ENCODE results near the gene CDH23.

The CDH23 gene

DNA sequence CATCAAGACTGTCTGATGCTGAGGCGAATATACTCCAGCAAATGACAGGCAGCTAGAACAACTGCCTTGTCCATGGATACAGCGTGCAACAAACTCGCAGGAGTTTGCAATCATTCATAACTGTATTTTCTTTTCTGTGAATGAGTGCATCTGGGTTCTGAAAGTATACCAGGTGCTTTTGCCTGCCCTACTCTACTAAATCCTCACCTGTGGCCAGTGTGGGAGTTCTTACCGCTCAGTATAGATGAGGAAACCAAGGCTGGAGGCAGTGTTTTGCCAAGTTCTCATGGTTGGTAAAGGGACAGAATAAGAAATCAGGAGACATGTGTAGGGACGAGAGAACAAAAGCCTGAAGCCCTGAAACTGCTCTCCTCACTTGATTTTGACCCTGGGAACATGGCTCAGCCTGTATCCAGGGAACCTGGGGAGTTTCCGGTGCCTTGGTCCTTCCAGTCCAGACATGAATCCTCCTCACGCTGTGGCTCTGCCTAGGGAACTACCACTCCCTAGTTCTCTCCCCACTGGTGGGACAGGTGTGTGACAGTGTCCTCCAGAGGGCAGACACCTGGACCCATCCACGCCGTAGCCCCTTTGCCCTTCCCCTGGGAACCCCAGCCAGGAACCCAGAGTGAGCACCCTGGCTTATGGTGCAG, 142.0 kb downstream of the CDH23 start:
- Mint-ChIP-seq H3K4me3 (no peak overlapping the region), H3K27ac (no peak overlapping the region), H3K36me3 (ENCODE audit: low read depth) (no peaks in the 10 kb centered on the region), H3K27me3 (ENCODE audit: low read depth, poor library complexity) (peaks cover 14% of the 10 kb centered on the region), H3K9me3 (no peaks in the 10 kb centered on the region), H3K4me1 (peaks cover 17% of the 10 kb centered on the region)
- no peak for DNase-seq
- TF ChIP-seq, protein P1, sequence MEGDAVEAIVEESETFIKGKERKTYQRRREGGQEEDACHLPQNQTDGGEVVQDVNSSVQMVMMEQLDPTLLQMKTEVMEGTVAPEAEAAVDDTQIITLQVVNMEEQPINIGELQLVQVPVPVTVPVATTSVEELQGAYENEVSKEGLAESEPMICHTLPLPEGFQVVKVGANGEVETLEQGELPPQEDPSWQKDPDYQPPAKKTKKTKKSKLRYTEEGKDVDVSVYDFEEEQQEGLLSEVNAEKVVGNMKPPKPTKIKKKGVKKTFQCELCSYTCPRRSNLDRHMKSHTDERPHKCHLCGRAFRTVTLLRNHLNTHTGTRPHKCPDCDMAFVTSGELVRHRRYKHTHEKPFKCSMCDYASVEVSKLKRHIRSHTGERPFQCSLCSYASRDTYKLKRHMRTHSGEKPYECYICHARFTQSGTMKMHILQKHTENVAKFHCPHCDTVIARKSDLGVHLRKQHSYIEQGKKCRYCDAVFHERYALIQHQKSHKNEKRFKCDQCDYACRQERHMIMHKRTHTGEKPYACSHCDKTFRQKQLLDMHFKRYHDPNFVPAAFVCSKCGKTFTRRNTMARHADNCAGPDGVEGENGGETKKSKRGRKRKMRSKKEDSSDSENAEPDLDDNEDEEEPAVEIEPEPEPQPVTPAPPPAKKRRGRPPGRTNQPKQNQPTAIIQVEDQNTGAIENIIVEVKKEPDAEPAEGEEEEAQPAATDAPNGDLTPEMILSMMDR (IDR thresholded peaks at IDR 0.05) = no peak

DNA sequence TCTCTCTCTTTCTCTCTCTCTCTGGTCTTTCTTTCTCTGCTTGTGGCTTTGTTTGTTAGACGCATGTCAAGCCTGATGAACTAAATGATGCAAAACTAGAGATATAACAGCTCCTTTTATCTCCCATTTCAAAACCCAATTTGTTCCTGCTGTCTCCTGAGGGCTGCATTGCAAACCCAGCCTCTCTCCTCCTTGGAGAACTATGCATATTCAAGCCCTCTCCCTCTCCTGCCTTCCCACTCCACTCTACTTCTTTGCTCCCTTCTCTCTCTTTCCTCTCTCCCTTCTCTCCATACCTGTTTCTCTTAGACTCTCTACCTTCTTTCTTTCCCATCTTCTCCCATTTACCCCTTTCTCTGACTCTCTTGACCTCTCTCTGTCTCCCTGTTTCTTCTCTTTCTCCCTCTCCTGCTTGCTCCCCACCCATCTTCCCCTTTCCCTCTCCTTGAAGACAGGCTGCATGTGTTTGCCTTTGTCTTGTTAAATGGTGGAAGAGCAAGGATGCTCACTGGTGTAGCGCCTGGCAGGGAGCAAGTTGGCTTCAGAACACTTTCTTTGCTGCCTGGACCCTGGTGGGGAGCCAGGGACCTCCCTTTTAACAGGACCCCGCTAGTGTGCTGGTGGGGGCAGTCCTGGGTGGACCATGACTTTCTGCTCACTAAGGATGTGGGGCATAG, 142.9 kb downstream of the CDH23 start:
- no peak for DNase-seq
- H3K4me3 Mint-ChIP-seq = no peak overlapping the region
- H3K27me3 Mint-ChIP-seq (ENCODE audit: low read depth, poor library complexity) = peaks cover 16% of the 10 kb centered on the region
- H3K4me1 Mint-ChIP-seq = peaks cover 8% of the 10 kb centered on the region
- no peaks in the 10 kb centered on the region for H3K36me3 Mint-ChIP-seq (ENCODE audit: low read depth)
- H3K27ac Mint-ChIP-seq = no peak overlapping the region
- TF ChIP-seq, protein P1 (IDR thresholded peaks at IDR 0.05) = no peak
- no peaks in the 10 kb centered on the region for H3K9me3 Mint-ChIP-seq

DNA sequence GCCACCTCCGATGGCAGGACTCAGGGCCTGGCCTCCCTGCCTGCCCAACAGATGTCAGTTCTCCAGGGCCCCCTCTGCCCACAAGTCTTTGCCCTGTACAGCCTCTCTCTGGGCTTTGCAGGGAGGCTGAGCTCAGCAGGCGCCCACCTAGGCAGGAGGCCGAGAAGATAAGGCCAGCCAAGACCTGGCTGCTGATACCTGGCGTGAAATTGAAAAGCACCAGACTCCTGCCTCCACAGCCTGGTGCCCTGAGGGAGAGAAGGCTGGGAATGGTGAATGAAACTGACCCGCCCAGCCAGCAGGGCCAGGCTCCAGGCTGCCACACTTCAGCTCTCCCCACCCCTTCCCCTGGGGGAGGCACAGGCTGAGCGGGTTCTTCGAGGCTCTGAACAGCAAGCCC, 145.8 kb downstream of the CDH23 start:
- peaks cover 18% of the 10 kb centered on the region for H3K27me3 Mint-ChIP-seq (ENCODE audit: low read depth, poor library complexity)
- no peaks in the 10 kb centered on the region for H3K9me3 Mint-ChIP-seq
- no peaks in the 10 kb centered on the region for H3K36me3 Mint-ChIP-seq (ENCODE audit: low read depth)

DNA sequence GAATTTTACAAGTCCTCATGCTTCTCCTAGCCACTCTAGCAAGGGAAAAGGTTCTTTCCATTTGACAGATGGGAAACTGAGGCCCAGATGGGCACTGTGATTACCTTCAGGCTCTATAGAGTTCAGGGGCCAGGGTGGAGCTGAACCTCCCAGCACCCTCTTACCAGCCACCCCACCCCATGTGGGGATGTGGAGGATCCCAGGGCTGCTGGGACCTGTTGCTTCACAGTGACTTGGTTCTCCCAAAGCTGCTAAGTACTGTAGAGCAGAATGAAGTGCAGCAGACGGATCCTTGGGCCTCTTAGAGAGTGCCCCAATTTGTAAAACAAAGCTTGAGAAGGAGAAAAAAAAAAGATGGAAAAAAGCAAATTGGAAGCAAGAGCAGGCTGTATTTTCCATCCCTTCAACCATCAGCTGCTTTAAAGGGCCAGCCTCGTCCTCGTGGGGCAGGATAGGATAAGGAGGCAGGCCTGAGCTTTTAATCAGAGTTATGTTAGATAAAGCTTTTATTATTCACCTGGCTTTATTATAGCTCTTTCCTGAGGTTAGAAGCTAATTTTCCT, 147.0 kb downstream of the CDH23 start:
- Mint-ChIP-seq H3K27me3 (ENCODE audit: low read depth, poor library complexity) (peaks cover 15% of the 10 kb centered on the region), H3K9me3 (no peaks in the 10 kb centered on the region), H3K36me3 (ENCODE audit: low read depth) (no peaks in the 10 kb centered on the region), H3K4me3 (no peak overlapping the region), H3K27ac (no peak overlapping the region), H3K4me1 (no peaks in the 10 kb centered on the region)
- DNase-seq = no peak
- TF ChIP-seq, protein P1 (IDR thresholded peaks at IDR 0.05) = no peak

More for the DNA sequence above, 145.8 kb downstream of the CDH23 start:
- no peak for DNase-seq
- Mint-ChIP-seq H3K27ac (no peak overlapping the region), H3K4me1 (no peaks in the 10 kb centered on the region), H3K4me3 (no peak overlapping the region)
- TF ChIP-seq, protein P1 (IDR thresholded peaks at IDR 0.05) = no peak

DNA sequence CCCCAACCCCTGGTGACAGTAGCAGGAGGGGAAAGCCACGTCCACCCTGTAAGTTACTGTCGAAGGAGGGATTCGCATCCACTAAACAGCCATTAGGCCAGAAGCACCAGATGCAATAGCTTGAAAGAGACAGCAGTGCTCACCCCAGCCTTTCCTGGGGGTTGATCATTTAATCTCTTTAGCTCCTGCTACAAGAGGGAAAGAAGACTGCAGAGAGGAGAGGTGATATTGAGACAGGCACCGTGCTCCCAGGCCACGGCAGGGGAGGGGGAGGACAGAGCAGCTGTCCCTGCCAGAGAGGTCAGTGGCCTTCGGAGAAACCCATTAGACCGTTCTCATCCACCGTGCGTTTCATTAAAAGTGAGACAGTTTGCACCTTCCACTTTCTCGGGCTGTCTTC, 148.3 kb downstream of the CDH23 start:
- Mint-ChIP-seq H3K36me3 (ENCODE audit: low read depth) (no peaks in the 10 kb centered on the region), H3K27ac (peak overlapping the region; percentile 68), H3K4me1 (peaks cover 2% of the 10 kb centered on the region), H3K9me3 (no peaks in the 10 kb centered on the region), H3K27me3 (ENCODE audit: low read depth, poor library complexity) (peaks cover 16% of the 10 kb centered on the region), H3K4me3 (no peak overlapping the region)
- TF ChIP-seq, protein P1 (IDR thresholded peaks at IDR 0.05) = no peak
- no peak for DNase-seq
